H9 (cell line): ENCODE results near the gene TRMT44. TPM values are rescaled to one million over a fixed set of nuclear protein-coding genes. Genes with fewer than 3 reads are reported as not detected.

ENCODE experiments used
- DNase-seq: peaks from one replicate; pipeline ENCODE4 v3.0.0-alpha.2; 2017
- H2AFZ ChIP-seq: one replicate; pipeline ENCODE4 v1.6.1; 2013; ENCODE audit warnings: mild to moderate bottlenecking, low read length, control low read depth, moderate library complexity
- H2AK5ac ChIP-seq: 2 replicates; pipeline ENCODE4 v1.6.1; 2013; ENCODE audit warnings: low read length, control low read depth, mixed read lengths; ENCODE audit not compliant: insufficient read length
- H2BK120ac ChIP-seq: one replicate; pipeline ENCODE4 v1.6.1; 2013; ENCODE audit warnings: low read depth, mild to moderate bottlenecking, low read length, control low read depth, inconsistent platforms; ENCODE audit not compliant: poor library complexity, severe bottlenecking
- H2BK12ac ChIP-seq: 2 replicates; pipeline ENCODE4 v1.6.1; 2013; ENCODE audit warnings: low read length, control low read depth, mixed read lengths, low read depth; ENCODE audit not compliant: insufficient read length
- H2BK15ac ChIP-seq: 2 replicates; pipeline ENCODE4 v1.6.1; 2013; ENCODE audit warnings: low read depth, low read length, control low read depth
- H2BK20ac ChIP-seq: one replicate; pipeline ENCODE4 v1.6.1; 2013; ENCODE audit warnings: low read depth, mild to moderate bottlenecking, low read length, control low read depth, inconsistent platforms; ENCODE audit not compliant: poor library complexity, severe bottlenecking
- H2BK5ac ChIP-seq: 2 replicates; pipeline ENCODE4 v1.6.1; 2013; ENCODE audit warnings: low read length, control low read depth, mixed read lengths; ENCODE audit not compliant: insufficient read length
- H3K14ac ChIP-seq: 2 replicates; pipeline ENCODE4 v1.6.1; 2013; ENCODE audit warnings: low read length, control low read depth; ENCODE audit not compliant: insufficient read depth
- H3K18ac ChIP-seq: 2 replicates; pipeline ENCODE4 v1.6.1; 2013; ENCODE audit warnings: low read depth, mild to moderate bottlenecking, mixed read lengths, low read length, control low read depth; ENCODE audit not compliant: insufficient read length
- H3K23ac ChIP-seq: 2 replicates; pipeline ENCODE4 v1.6.1; 2013; ENCODE audit warnings: low read length, control low read depth, mixed read lengths, low read depth; ENCODE audit not compliant: insufficient read length
- H3K23me2 ChIP-seq: 2 replicates; pipeline ENCODE4 v1.6.1; 2013; ENCODE audit warnings: low read depth, mild to moderate bottlenecking, mixed read lengths, low read length, control low read depth; ENCODE audit not compliant: insufficient read length, poor library complexity, severe bottlenecking
- H3K27ac ChIP-seq: 2 replicates; pipeline ENCODE4 v1.5.1; 2013; ENCODE audit warnings: low read length, control low read depth, mixed read lengths, low read depth; ENCODE audit not compliant: insufficient read length
- H3K27me3 ChIP-seq: 2 replicates; pipeline ENCODE4 v1.6.1; 2013; ENCODE audit warnings: low read length, control low read depth, inconsistent platforms; ENCODE audit not compliant: insufficient read depth
- H3K4ac ChIP-seq: 2 replicates; pipeline ENCODE4 v1.6.1; 2013; ENCODE audit warnings: low read depth, mild to moderate bottlenecking, control low read depth, inconsistent platforms, low read length, moderate library complexity
- H3K4me1 ChIP-seq: 2 replicates; pipeline ENCODE4 v1.6.1; 2013; ENCODE audit warnings: low read length, control low read depth, inconsistent platforms; ENCODE audit not compliant: insufficient read depth
- H3K4me2 ChIP-seq: 2 replicates; pipeline ENCODE4 v1.6.1; 2013; ENCODE audit warnings: low read length, control low read depth, mixed read lengths; ENCODE audit not compliant: insufficient read length, insufficient read depth
- H3K56ac ChIP-seq: 2 replicates; pipeline ENCODE4 v1.6.1; 2013; ENCODE audit warnings: low read depth, mild to moderate bottlenecking, mixed read lengths, low read length, control low read depth; ENCODE audit not compliant: insufficient read length
- H3K79me1 ChIP-seq: 2 replicates; pipeline ENCODE4 v1.6.1; 2013; ENCODE audit warnings: low read depth, mild to moderate bottlenecking, moderate library complexity, low read length, control low read depth, inconsistent platforms; ENCODE audit not compliant: insufficient read depth, poor library complexity, severe bottlenecking
- H3K79me2 ChIP-seq: 2 replicates; pipeline ENCODE4 v1.6.1; 2013; ENCODE audit warnings: low read length, control low read depth, inconsistent platforms; ENCODE audit not compliant: insufficient read depth
- H3K9ac ChIP-seq: 2 replicates; pipeline ENCODE4 v1.6.1; 2013; ENCODE audit warnings: low read length, control low read depth, mixed read lengths; ENCODE audit not compliant: insufficient read length; ENCODE audit errors: extremely low read depth
- H3K9me3 ChIP-seq: one replicate; pipeline ENCODE4 v1.6.1; 2013; ENCODE audit warnings: low read depth, low read length, inconsistent platforms; ENCODE audit not compliant: control insufficient read depth
- H3T11ph ChIP-seq: one replicate; pipeline ENCODE4 v1.6.1; 2013; ENCODE audit warnings: mild to moderate bottlenecking, low read length, control low read depth, inconsistent platforms
- H4K20me1 ChIP-seq: one replicate; pipeline ENCODE4 v1.6.1; 2013; ENCODE audit not compliant: control insufficient read depth, insufficient read length, insufficient read depth
- H4K5ac ChIP-seq: 2 replicates; pipeline ENCODE4 v1.6.1; 2013; ENCODE audit warnings: low read depth, mild to moderate bottlenecking, mixed read lengths, low read length, control low read depth; ENCODE audit not compliant: insufficient read length
- H4K8ac ChIP-seq: replicated peaks from 2 replicates; pipeline ENCODE4 v1.6.1; 2013; ENCODE audit warnings: low read length, control low read depth, mixed read lengths, low read depth; ENCODE audit not compliant: insufficient read length
- H4K91ac ChIP-seq: 2 replicates; pipeline ENCODE4 v1.6.1; 2013; ENCODE audit warnings: low read depth, mild to moderate bottlenecking, moderate library complexity, mixed read lengths, low read length, control low read depth; ENCODE audit not compliant: insufficient read length
- H3K27ac Mint-ChIP-seq, 3 experiments: 2 replicates in 2 of 3; 3 replicates in 1 of 3; pipeline ENCODE4 v1.8.0; 2020 to 2021; ENCODE audit warnings: mixed read lengths in 3 of 3, mild to moderate bottlenecking in 1 of 3, moderate library complexity in 1 of 3
- H3K27me3 Mint-ChIP-seq: 2 replicates; pipeline ENCODE4 v1.8.0; 2021; ENCODE audit warnings: low read depth, mild to moderate bottlenecking, moderate library complexity, mixed read lengths
- H3K36me3 Mint-ChIP-seq, 3 experiments: 2 replicates in 2 of 3; 3 replicates in 1 of 3; pipeline ENCODE4 v1.8.0; 2020 to 2021; ENCODE audit warnings: low read depth in 3 of 3, mixed read lengths in 3 of 3; ENCODE audit not compliant: insufficient read depth in 1 of 3
- H3K4me1 Mint-ChIP-seq, 2 experiments: 2 replicates each; pipeline ENCODE4 v1.8.0; 2020; ENCODE audit warnings: mixed read lengths in 2 of 2
- H3K4me3 Mint-ChIP-seq, 2 experiments: 2 replicates in 1 of 2; 3 replicates in 1 of 2; pipeline ENCODE4 v1.8.0; 2020 to 2021; ENCODE audit warnings: mild to moderate bottlenecking in 2 of 2, mixed read lengths in 2 of 2, moderate library complexity in 1 of 2
- H3K9me3 Mint-ChIP-seq, 2 experiments: 2 replicates in 1 of 2; 3 replicates in 1 of 2; pipeline ENCODE4 v1.8.0; 2020; ENCODE audit warnings: mild to moderate bottlenecking in 2 of 2, mixed read lengths in 2 of 2, moderate library complexity in 1 of 2
- CTCF ChIP-seq: fragments of 200-600 bp; sonication (generic); conservative IDR thresholded peaks from 3 replicates; pipeline ENCODE4 v1.8.0; 2021; ENCODE audit warnings: antibody characterized with exemption, mild to moderate bottlenecking
- WGBS: extraction: QIAGEN DNeasy Blood & Tissue Kit; methylation state at CpG from one replicate; pipeline ENCODE4 v1.1.7; 2013; ENCODE audit warnings: missing lambda C conversion rate, low lambda C conversion rate, mixed read lengths; ENCODE audit not compliant: insufficient read length; ENCODE audit errors: extremely low coverage; 5-methylcytosine and 5-hydroxymethylcytosine counted together
- total RNA-seq: library from RNA; stranded (reverse); gene quantifications from 2 replicates; pipeline ENCODE4 v1.2.1, GENCODE V29; 2021

The TRMT44 gene
- total RNA-seq, 1 experiment from 2014 or later, result 22.8 TPM

GRCh38 chr4:8427262-8427661, 13.3 kb upstream of the TRMT44 start:
- H3K27me3 Mint-ChIP-seq, result peaks cover 14% of the 10 kb centered on the region
- H3K9me3 Mint-ChIP-seq, result no peaks in the 10 kb centered on the region
- Histone ChIP-seq H3K79me1 (no peaks in the 10 kb centered on the region), H4K91ac (no peak overlapping the region), H4K5ac (no peak overlapping the region), H2AK5ac (no peak overlapping the region), H2BK15ac (no peak overlapping the region), H3K9ac (no peak overlapping the region), H3K18ac (no peak overlapping the region), H2AFZ (no peak overlapping the region), H3K23ac (no peak overlapping the region), H3K23me2 (no peaks in the 10 kb centered on the region), H2BK20ac (no peak overlapping the region), H3K4me2 (peak overlapping the region; percentile 23), H2BK5ac (no peak overlapping the region), H3K27ac (no peak overlapping the region), H3K79me2 (no peaks in the 10 kb centered on the region), H3T11ph (no peak overlapping the region), H3K4ac (no peak overlapping the region), H3K56ac (no peak overlapping the region), H3K4me1 (no peaks in the 10 kb centered on the region), H4K20me1 (no peaks in the 10 kb centered on the region), H2BK120ac (no peak overlapping the region), H4K8ac (no peak overlapping the region), H3K9me3 (no peaks in the 10 kb centered on the region), H3K14ac (no peak overlapping the region), H3K27me3 (no peaks in the 10 kb centered on the region), H2BK12ac (no peak overlapping the region)
- TF ChIP-seq CTCF, result no peak
- H3K27ac Mint-ChIP-seq, result peak overlapping the region in 1 of 3 experiments; percentile 64; a peak in 2 of 7 replicates
- WGBS, result no CpG with 5 or more reads among the region's 17 CpGs
- no peaks in the 10 kb centered on the region; a peak in 1 of 7 replicates for H3K36me3 Mint-ChIP-seq
- DNase-seq, result no peak
- peaks cover 10 to 19% of the 10 kb centered on the region in 2 experiments for H3K4me1 Mint-ChIP-seq
- peak overlapping the region; percentile 91 to 95 for H3K4me3 Mint-ChIP-seq
